Naive thymus-derived CD4-positive, alpha-beta T cell (primary cell): Measurements from ENCODE around the gene ZNF234. TPM values are rescaled to one million over a fixed set of nuclear protein-coding genes. Genes with fewer than 3 reads are reported as not detected.
"Not testable (repeated sequence)": the region's sequence is repeated elsewhere in the genome, so short reads cannot be mapped to it uniquely, and the experiment has no call there.

Experiments used
- ATAC-seq: fragments of 150-1000 bp; cut with Tn5 transposase; 2 replicates; pipeline ENCODE4 v1.10.0; 2021; ENCODE audit warnings: mild to moderate bottlenecking, moderate library complexity
- CTCF ChIA-PET: fragments of 350-600 bp; sonication (Branson Sonifier 250); formaldehyde crosslinking; loops from one replicate; lab custom pipeline; 2021; ENCODE audit warnings: antibody characterized with exemption; lab: Charles Lee
- POLR2A ChIA-PET: fragments of 350-600 bp; sonication (Branson Sonifier 250); formaldehyde crosslinking; loops from one replicate; lab custom pipeline; 2021; ENCODE audit warnings: antibody characterized with exemption, inconsistent platforms; lab: Charles Lee
- DNase-seq, 9 donors: peaks; one replicate each; pipeline versions ENCODE4 v3.0.0 to v3.0.0-alpha.2; 2020 to 2022; ENCODE audit warnings: mixed read lengths in 1 of 9
- H3K27ac ChIP-seq: one replicate; pipeline ENCODE4 v1.7.0; 2013; ENCODE audit warnings: mild to moderate bottlenecking, low read depth, low read length, moderate library complexity
- H3K27me3 ChIP-seq, 2 donors: one replicate each; pipeline ENCODE4 v1.7.0; 2013; ENCODE audit warnings: low read length in 2 of 2, mild to moderate bottlenecking in 2 of 2, moderate library complexity in 2 of 2; ENCODE audit not compliant: control insufficient read depth in 2 of 2, insufficient read depth in 2 of 2
- H3K36me3 ChIP-seq, 3 experiments: 1 replicate in 2 of 3; 2 replicates in 1 of 3; pipeline ENCODE4 v1.7.0; 2013; ENCODE audit warnings: low read length in 3 of 3, mild to moderate bottlenecking in 3 of 3, moderate library complexity in 1 of 3; ENCODE audit not compliant: insufficient read depth in 3 of 3, control insufficient read depth in 2 of 3
- H3K4me1 ChIP-seq, 2 donors: one replicate each; pipeline ENCODE4 v1.7.0; 2013; ENCODE audit warnings: low read length in 2 of 2, mild to moderate bottlenecking in 2 of 2, moderate library complexity in 1 of 2; ENCODE audit not compliant: control insufficient read depth in 2 of 2, insufficient read depth in 2 of 2
- H3K4me3 ChIP-seq: 2 replicates; pipeline ENCODE4 v1.7.0; 2013; ENCODE audit warnings: mild to moderate bottlenecking, low read length
- H3K9me3 ChIP-seq, 3 experiments: 1 replicate in 2 of 3; 2 replicates in 1 of 3; pipeline ENCODE4 v1.7.0; 2013; ENCODE audit warnings: low read length in 3 of 3; ENCODE audit not compliant: control insufficient read depth in 2 of 3
- H3K27ac Mint-ChIP-seq, 9 donors: one replicate each; pipeline ENCODE4 v1.8.0; 2020 to 2022; ENCODE audit warnings: mixed read lengths in 9 of 9, mild to moderate bottlenecking in 8 of 9, moderate library complexity in 5 of 9, inconsistent platforms in 2 of 9
- H3K27me3 Mint-ChIP-seq, 5 donors: one replicate each; pipeline ENCODE4 v1.8.0; 2021 to 2022; ENCODE audit warnings: mixed read lengths in 5 of 5, mild to moderate bottlenecking in 1 of 5
- H3K36me3 Mint-ChIP-seq, 5 donors: one replicate each; pipeline ENCODE4 v1.8.0; 2020 to 2022; ENCODE audit warnings: mixed read lengths in 5 of 5, mild to moderate bottlenecking in 3 of 5, inconsistent platforms in 1 of 5
- H3K4me1 Mint-ChIP-seq, 7 donors: one replicate each; pipeline ENCODE4 v1.8.0; 2020 to 2022; ENCODE audit warnings: mixed read lengths in 7 of 7, mild to moderate bottlenecking in 3 of 7, inconsistent platforms in 1 of 7
- H3K4me3 Mint-ChIP-seq, 10 donors: one replicate each; pipeline ENCODE4 v1.8.0; 2020 to 2022; ENCODE audit warnings: mild to moderate bottlenecking in 10 of 10, mixed read lengths in 10 of 10, moderate library complexity in 6 of 10, inconsistent platforms in 2 of 10
- H3K9me3 Mint-ChIP-seq, 11 donors: one replicate each; pipeline ENCODE4 v1.8.0; 2020 to 2022; ENCODE audit warnings: mixed read lengths in 11 of 11, mild to moderate bottlenecking in 4 of 11, inconsistent platforms in 1 of 11, moderate library complexity in 1 of 11
- intact Hi-C, 2 donors: fragments of 100-400 bp; cut with micrococcal nuclease; formaldehyde crosslinking; loops; one replicate each; pipeline ENCODE4 v1.15.1; 2023
- polyA plus RNA-seq, 2 donors: library from polyadenylated mRNA; unstranded; fragments of 300-500 nt; fragmentation: Illumina TruSeq; gene quantifications; one replicate each; pipeline ENCODE4 v1.2.3, GENCODE V29; 2021
- total RNA-seq, 6 experiments: library from RNA in 5 of 6; stranded (reverse) in 5 of 6; gene quantifications; 1 replicate in 5 of 6; 2 replicates in 1 of 6; pipeline ENCODE4 v1.2.3 and lab custom pipeline; 2021 to 2026

The ZNF234 gene
- total and polyA plus RNA-seq, 7 experiments from 2014 or later = 2.8 to 25.2 (median 9.5) TPM

DNA sequence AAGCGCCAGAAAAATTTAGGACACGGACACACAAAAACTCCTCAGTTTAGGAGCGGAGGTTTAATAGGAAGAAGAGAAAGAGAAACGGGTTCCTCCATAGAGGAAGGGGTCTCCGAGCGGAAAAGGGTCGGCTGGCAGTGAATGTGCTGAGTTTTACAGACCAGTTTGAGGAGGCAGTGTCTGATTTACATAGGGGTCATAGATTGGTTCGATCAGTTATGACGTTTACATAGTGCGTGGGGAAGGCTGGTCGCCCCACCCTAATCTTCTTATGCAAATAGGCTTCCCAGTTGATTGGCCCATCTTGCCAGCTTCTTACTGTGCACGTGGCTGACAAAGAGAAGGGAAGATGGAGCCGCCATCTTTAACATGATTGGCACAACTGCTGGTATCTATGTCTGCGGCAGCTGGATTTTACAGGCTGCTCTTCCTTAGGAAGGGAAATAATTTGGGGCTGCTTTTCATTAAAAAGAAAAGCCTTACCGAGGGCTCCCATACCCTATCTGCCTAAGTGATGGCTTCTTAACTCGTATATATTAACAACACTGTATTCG, 29.4 kb upstream of the ZNF234 start:
- H3K36me3 Mint-ChIP-seq = peaks cover 14 to 49% (median 36%) of the 10 kb centered on the region in 5 donors
- Histone ChIP-seq H3K27ac (no peak overlapping the region), H3K27me3 (no peaks in the 10 kb centered on the region), H3K36me3 (peaks cover 0 to 22% (median under 1%) of the 10 kb centered on the region in 3 experiments), H3K4me1 (peaks cover 3 to 8% of the 10 kb centered on the region in 2 donors), H3K4me3 (peak overlapping the region; percentile 89), H3K9me3 (peaks cover 14 to 42% (median 19%) of the 10 kb centered on the region in 3 experiments)
- POLR2A ChIA-PET = interaction anchor here (0.7 kb wide), 2 partner anchors 17 to 19 kb away, joined by 3 to 4 read pairs; no protein-coding TSS in a partner anchor
- H3K4me1 Mint-ChIP-seq = peaks cover 16 to 38% (median 31%) of the 10 kb centered on the region in 7 donors
- no peak for ATAC-seq
- peak overlapping the region; percentile 32 to 100 (median 70) for H3K4me3 Mint-ChIP-seq
- CTCF ChIA-PET = no interaction called here
- DNase-seq = no peak
- intact Hi-C loops = loop anchor here in 1 of 2 donors (2.0 kb wide), 1 partner anchor 29 kb away; the partner anchor contains the start of gene ZNF234
- no peaks in the 10 kb centered on the region for H3K27me3 Mint-ChIP-seq
- H3K9me3 Mint-ChIP-seq = peaks cover 6 to 59% (median 38%) of the 10 kb centered on the region in 11 donors
- H3K27ac Mint-ChIP-seq = peak overlapping the region in 4 of 9 donors; percentile 13 to 66 (median 37)

DNA sequence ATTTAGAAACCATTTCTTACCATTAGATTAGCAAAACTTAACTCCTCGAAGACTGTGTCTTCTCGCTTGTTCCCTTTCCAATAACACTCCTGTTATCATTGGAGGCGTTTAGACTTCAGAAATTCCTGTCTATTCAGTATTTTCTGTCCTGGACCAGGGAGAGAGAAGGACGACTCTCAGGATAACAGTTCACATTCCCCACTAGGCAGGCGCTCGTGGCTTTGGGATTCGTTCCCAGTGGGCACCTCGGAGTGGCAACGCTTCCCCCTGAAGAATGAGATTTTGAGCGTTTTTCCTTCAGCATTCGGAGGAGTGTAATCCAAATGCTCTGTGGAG, 28.6 kb upstream of the ZNF234 start:
- POLR2A ChIA-PET = no interaction called here
- Mint-ChIP-seq H3K36me3 (peaks cover 6 to 47% (median 35%) of the 10 kb centered on the region in 5 donors), H3K4me3 (peak overlapping the region; percentile 95 to 100 (median 99)), H3K27me3 (no peaks in the 10 kb centered on the region), H3K9me3 (peaks cover 4 to 51% (median 31%) of the 10 kb centered on the region in 11 donors), H3K4me1 (peaks cover 16 to 38% (median 31%) of the 10 kb centered on the region in 7 donors), H3K27ac (peak overlapping the region; percentile 82 to 97 (median 88))
- Histone ChIP-seq H3K4me3 (peak overlapping the region; percentile 89), H3K4me1 (peaks cover 3 to 8% of the 10 kb centered on the region in 2 donors), H3K36me3 (peaks cover 2 to 23% (median 4%) of the 10 kb centered on the region in 3 experiments), H3K27me3 (no peaks in the 10 kb centered on the region), H3K9me3 (peaks cover 7 to 34% (median 12%) of the 10 kb centered on the region in 3 experiments), H3K27ac (peak overlapping the region; percentile 68)
- DNase-seq = no peak
- ATAC-seq = no peak
- CTCF ChIA-PET = no interaction called here
- intact Hi-C loops = loop anchor here (1.0 to 2.0 kb wide), 15 partner anchors 18 to 388 kb away; partner anchors contain the start of genes ZNF224 (in 2 of the 2), ZNF227 (in 2 of the 2), ZNF230 (in 2 of the 2) and ZNF234 (in 2 of the 2)

DNA sequence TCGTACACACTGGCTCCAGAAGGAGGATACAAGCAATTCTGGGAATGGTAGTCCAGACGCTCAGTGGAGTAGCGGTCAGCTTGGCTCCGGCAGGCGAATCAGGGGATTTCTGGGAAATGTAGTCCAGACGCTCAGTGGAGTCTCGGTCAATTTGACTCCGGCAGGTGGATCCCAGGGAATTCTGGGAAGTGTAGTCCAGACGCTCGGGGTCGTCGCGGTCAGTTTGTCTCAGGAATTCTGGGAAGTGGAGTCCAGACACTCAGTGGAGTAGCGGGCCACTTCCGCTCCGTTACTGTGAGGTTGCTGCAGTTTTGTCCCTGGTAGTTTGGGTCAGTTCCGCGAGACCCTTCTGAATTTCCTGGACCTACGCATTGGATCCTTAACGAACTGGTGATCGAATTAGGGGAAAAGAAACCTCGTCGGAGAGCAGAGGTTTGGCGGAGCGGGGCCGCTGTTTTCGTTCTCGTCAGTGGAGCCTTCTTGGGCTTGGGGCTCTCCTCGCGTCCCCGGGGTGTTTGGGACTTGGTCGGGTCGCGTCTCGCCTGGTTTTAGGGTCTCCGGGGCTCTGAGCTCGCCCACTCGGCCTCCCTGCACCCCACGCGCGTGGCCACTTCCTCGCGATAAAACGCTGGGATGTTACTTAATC, 28.1 kb upstream of the ZNF234 start, which contains the start of gene ZNF225:
Gene ZNF225, plus strand, starts transcription at position 262 of the 646 bp plus-strand sequence. CDS start 2,429 bp downstream, outside the sequence.
- Histone ChIP-seq H3K4me1 (peaks cover 3 to 8% of the 10 kb centered on the region in 2 donors), H3K36me3 (peaks cover 2 to 27% (median 4%) of the 10 kb centered on the region in 3 experiments), H3K27me3 (no peaks in the 10 kb centered on the region), H3K27ac (peak within 1 kb of the TSS; percentile 68), H3K4me3 (peak within 1 kb of the TSS; percentile 89), H3K9me3 (peaks cover 2 to 29% (median 7%) of the 10 kb centered on the region in 3 experiments)
- Mint-ChIP-seq H3K9me3 (peaks cover 4 to 46% (median 26%) of the 10 kb centered on the region in 11 donors), H3K4me3 (peak within 1 kb of the TSS; percentile 95 to 100 (median 99)), H3K27me3 (no peaks in the 10 kb centered on the region), H3K36me3 (peaks cover 7 to 46% (median 34%) of the 10 kb centered on the region in 5 donors), H3K27ac (peak within 1 kb of the TSS; percentile 82 to 97 (median 88)), H3K4me1 (peaks cover 16 to 38% (median 31%) of the 10 kb centered on the region in 7 donors)
- DNase-seq (peak; percentile 41 to 84 (median 76)), ATAC-seq (peak; percentile 100)
- intact Hi-C loops = loop anchor here (1.0 to 2.0 kb wide), 15 partner anchors 19 to 387 kb away; partner anchors contain the start of genes ZNF224 (in 2 of the 2), ZNF227 (in 2 of the 2), ZNF230 (in 2 of the 2) and ZNF234 (in 2 of the 2)
- ChIA-PET POLR2A (interaction anchor here (0.8 to 1.4 kb wide), 3 partner anchors 27 to 187 kb away, joined by 3 to 4 read pairs (median 3); no protein-coding TSS in a partner anchor), CTCF (no interaction called here)

DNA sequence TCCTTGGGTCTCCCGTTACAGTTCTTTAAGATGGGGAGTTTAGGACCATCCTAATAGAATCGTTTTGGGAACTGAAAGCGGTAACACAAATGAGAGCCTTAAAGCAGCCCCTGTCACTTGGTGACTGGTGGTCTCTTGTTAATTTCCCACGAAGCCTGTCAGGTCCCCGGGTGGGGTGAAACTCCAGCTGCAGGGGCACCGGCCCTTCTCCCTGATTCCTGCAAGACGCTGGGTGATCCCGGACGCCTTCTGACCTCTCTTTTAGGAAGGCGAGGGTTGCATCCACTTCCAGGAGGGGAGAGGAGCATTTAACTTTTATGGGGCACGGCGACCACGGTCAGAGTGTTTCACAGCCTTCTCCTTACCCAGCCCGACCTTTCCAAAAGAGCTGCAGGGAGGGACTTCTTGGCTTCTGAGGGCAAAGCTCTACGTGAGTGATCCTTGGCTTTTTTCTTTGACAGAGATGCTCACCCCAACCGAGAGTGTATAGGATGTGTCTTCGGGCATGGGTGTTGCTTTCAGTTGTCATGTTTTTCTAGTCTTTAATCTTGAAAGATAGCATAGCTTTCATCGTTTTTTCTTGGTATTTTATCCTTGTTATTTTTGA, 27.5 kb upstream of the ZNF234 start:
- H3K36me3 Mint-ChIP-seq = peaks cover 12 to 45% (median 39%) of the 10 kb centered on the region in 5 donors
- H3K27me3 Mint-ChIP-seq = no peaks in the 10 kb centered on the region
- H3K27ac ChIP-seq = peak overlapping the region; percentile 68
- ATAC-seq = no peak
- H3K27ac Mint-ChIP-seq = peak overlapping the region; percentile 22 to 97 (median 86)
- H3K27me3 ChIP-seq = no peaks in the 10 kb centered on the region
- H3K36me3 ChIP-seq = peaks cover 2 to 32% (median 4%) of the 10 kb centered on the region in 3 experiments
- H3K4me1 Mint-ChIP-seq = peaks cover 16 to 38% (median 31%) of the 10 kb centered on the region in 7 donors
- H3K4me1 ChIP-seq = peaks cover 3 to 8% of the 10 kb centered on the region in 2 donors
- intact Hi-C loops = loop anchor here (1.0 to 2.0 kb wide), 15 partner anchors 20 to 386 kb away; partner anchors contain the start of genes ZNF224 (in 2 of the 2), ZNF227 (in 2 of the 2), ZNF230 (in 2 of the 2) and ZNF234 (in 2 of the 2)
- DNase-seq = peak in 1 of 9 donors; percentile 1
- peaks cover 4 to 40% (median 23%) of the 10 kb centered on the region in 11 donors for H3K9me3 Mint-ChIP-seq
- POLR2A ChIA-PET = interaction anchor here (0.8 to 1.4 kb wide), 4 partner anchors 27 to 188 kb away, joined by 3 to 4 read pairs (median 4); partner anchors contain the start of gene ZNF227
- peak overlapping the region; percentile 89 for H3K4me3 ChIP-seq
- CTCF ChIA-PET = interaction anchor here (0.5 kb wide), 1 partner anchor 336 kb away, joined by 5 read pairs; no protein-coding TSS in a partner anchor
- peaks cover 0 to 25% (median 5%) of the 10 kb centered on the region in 3 experiments for H3K9me3 ChIP-seq
- H3K4me3 Mint-ChIP-seq = peak overlapping the region; percentile 95 to 100 (median 99)

DNA sequence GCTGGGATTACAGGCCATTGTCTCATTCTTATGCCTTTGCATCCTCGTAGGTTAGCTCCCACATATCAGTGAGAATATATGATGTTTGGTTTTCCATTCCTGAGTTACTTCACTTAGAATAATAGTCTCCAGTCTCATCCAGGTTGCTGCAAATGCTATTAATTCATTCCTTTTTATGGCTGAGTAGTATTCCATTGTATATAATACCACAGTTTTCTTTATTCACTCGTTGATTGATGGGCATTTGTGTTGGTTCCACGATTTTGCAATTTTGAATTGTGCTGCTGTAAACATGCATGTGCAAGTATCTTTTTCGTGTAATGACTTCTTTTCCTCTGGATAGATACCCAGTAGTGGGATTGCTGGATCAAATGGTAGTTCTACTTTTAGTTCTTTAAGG, 20.2 kb upstream of the ZNF234 start:
- H3K4me3 ChIP-seq, CTCF ChIA-PET, H3K27ac Mint-ChIP-seq, DNase-seq, H3K4me1 ChIP-seq, H3K27ac ChIP-seq, ATAC-seq, intact Hi-C loops, H3K4me3 Mint-ChIP-seq, H3K27me3 ChIP-seq, H3K27me3 Mint-ChIP-seq, H3K9me3 ChIP-seq, POLR2A ChIA-PET: not testable (repeated sequence)
- peaks cover 7 to 75% (median 22%) of the 10 kb centered on the region in 3 experiments for H3K36me3 ChIP-seq
- H3K36me3 Mint-ChIP-seq = peaks cover 19 to 95% (median 85%) of the 10 kb centered on the region in 5 donors
- peaks cover 9 to 68% (median 56%) of the 10 kb centered on the region in 11 donors for H3K9me3 Mint-ChIP-seq
- H3K4me1 Mint-ChIP-seq = peaks cover 0 to 10% (median 5%) of the 10 kb centered on the region in 7 donors
